ENCODE data around the gene ZNF207. TPM values are rescaled to one million over a fixed set of nuclear protein-coding genes. Genes with fewer than 3 reads are reported as not detected.

Gene ZNF207
- total RNA-seq, 2 experiments from 2014 or later: 264 to 274 TPM

Small RNAs within 50 kb of the gene (microRNA-seq; reads per million reads assigned to microRNA genes)
- gene MIR632: 2.8 reads per million

Other genes with a start within 250 kb of the ZNF207 start
- gene RHOT1, start 207.7 kb upstream of the ZNF207 start, total RNA-seq: 10 to 100 TPM; 29.8 to 30.0 TPM
- under 1 TPM; 0.72 to 0.88 TPM for gene RHBDL3, start 84.3 kb upstream of the ZNF207 start, total RNA-seq
- 10 to 100 TPM; 31.5 to 35.9 TPM for gene C17orf75, start 8.0 kb upstream of the ZNF207 start, total RNA-seq
- gene PSMD11, start 94.4 kb downstream of the ZNF207 start, total RNA-seq: 10 to 100 TPM; 68.3 to 75.1 TPM
- gene CDK5R1, start 136.8 kb downstream of the ZNF207 start, total RNA-seq: 1 to 10 TPM; 8.1 to 8.4 TPM

Measured in activated naive CD8-positive, alpha-beta T cell treated with anti-CD3 and anti-CD28 coated beads, Interleukin-2, amount 10 ng/mL, durations not matched to agents 7 days and 5 days (primary cell).